Measurements from ENCODE around the gene HP1BP3. TPM values are rescaled to one million over a fixed set of nuclear protein-coding genes. Genes with fewer than 3 reads are reported as not detected.
"Not testable (repeated sequence)": the region's sequence is repeated elsewhere in the genome, so short reads cannot be mapped to it uniquely, and the experiment has no call there.

The HP1BP3 gene
- total RNA-seq, result 100 to 1,000 TPM; 149 to 164 TPM
- long read RNA-seq, donor 1, partial matches to known transcripts, result 2 of 39 reads
- long read RNA-seq, donor 1, other reads (novel, unspliced or antisense), result 37 of 39 reads
- long read RNA-seq, donor 2, partial matches to known transcripts, result 31 of 55 reads
- long read RNA-seq, donor 2, other reads (novel, unspliced or antisense), result 23 of 55 reads

GRCh38 chr1:20787029-20787839, at the start of gene HP1BP3:
HP1BP3 (minus strand) TSS chr1:20787307; CDS start chr1:20780440, 6,867 bp downstream.
- intact Hi-C loops (cut with DNase I), result loop anchor here in 1 of 2 donors (2.0 to 5.0 kb wide), 2 partner anchors 276 to 405 kb away; no protein-coding TSS in a partner anchor
- peak; percentile 92 for DNase-seq (ENCODE audit: low spot score)

DNA sequence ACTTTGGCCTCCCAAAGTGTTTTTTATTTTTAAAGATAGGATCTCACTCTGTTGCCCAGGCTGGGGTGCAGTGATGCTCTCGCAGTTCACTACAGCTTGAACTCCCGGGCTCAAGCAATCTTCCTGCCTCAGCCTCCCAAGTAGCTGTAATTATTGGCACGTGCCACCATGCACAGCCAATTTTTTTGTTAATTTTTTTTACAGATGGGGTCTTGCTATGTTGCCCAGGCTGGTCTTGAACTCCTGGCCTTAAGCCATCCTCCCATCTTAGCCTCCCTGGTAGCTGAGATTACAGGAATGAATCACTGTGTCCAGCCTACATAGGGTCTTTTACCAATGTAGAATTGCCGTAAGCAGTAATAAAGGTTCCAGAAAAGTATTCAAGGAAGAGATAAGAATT, 49.1 kb upstream of the HP1BP3 start:
- no peak for DNase-seq (ENCODE audit: low spot score)
- intact Hi-C loops (cut with DNase I), result loop anchor here in 1 of 2 donors (5.0 kb wide), 1 partner anchor 614 kb away; no protein-coding TSS in a partner anchor

- no peak for DNase-seq (ENCODE audit: low spot score)
- intact Hi-C loops (cut with DNase I), result loop anchor here in 1 of 2 donors (5.0 kb wide), 1 partner anchor 612 kb away; no protein-coding TSS in a partner anchor
Measured at GRCh38 chr1:20834780-20835179, 47.7 kb upstream of the HP1BP3 start.

- no peak for DNase-seq (ENCODE audit: low spot score)
Measured at GRCh38 chr1:20834192-20834591, 47.1 kb upstream of the HP1BP3 start.

DNA sequence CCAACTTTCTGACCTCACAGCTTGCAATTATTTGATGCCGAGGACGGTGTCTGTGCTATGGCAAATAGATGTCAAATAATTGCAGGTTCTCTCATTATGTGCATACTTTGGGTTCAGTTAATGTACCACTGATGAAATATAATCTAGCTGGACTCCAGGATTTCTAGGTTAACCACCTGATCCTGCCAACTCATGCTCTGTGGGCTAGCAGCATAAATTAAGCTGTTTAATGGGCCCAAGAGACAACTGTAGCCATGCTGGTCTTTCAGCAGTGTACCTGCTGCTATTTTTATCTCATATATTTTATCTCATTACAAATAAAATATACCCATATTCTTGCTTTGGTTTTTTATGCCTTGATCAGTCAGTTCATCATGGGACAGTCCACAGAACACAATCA, 43.3 kb upstream of the HP1BP3 start:
- DNase-seq (ENCODE audit: low spot score), result no peak
- intact Hi-C loops (cut with DNase I), result no loop called here

More at GRCh38 chr1:20834192-20834591, 47.1 kb upstream of the HP1BP3 start:
- intact Hi-C loops (cut with DNase I), result no loop called here

- intact Hi-C loops (cut with DNase I), result no loop called here
- DNase-seq (ENCODE audit: low spot score), result no peak
Measured at GRCh38 chr1:20829946-20830345, 42.8 kb upstream of the HP1BP3 start.

DNA sequence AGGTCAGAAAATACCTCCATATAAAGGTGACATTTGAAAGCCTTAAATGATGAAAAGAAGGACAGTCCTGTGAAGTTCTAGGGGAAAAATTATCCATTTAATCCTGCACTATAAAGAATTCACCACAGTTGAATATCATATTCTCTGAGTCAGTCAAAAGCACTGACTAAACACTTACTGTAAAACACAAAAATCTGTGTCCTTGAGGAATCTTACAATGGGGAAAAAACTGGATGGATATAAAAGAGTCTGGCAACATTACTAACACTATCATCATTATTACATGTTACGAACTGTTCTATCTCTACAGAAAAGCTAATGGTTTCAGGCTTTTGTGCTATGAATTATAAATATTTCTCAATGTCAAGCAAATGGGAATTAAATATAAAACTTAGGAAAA, 42.4 kb upstream of the HP1BP3 start:
- intact Hi-C loops (cut with DNase I), result no loop called here
- no peak for DNase-seq (ENCODE audit: low spot score)

DNA sequence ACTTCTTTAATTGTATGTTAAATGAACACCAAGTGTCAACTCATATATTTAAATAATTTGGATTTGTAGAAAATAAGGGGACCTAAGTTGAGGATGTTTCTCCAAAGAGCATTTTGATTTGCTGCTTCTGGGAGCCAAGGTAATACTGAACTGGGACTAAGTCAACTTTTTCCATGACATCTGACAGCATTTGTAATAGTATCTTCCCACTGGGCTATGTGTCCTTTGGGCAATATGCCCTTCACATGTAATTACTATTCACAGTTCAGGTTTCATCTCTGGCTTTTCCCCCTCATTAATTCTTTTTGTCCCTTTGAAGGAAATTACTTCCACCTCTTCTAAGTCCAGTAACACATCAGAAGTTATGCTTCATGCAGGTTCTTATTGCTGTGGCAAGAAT, 36.7 kb upstream of the HP1BP3 start:
- intact Hi-C loops (cut with DNase I), result no loop called here
- no peak for DNase-seq (ENCODE audit: low spot score)

GRCh38 chr1:20821466-20821865, 34.4 kb upstream of the HP1BP3 start:
- intact Hi-C loops (cut with DNase I), result no loop called here
- DNase-seq (ENCODE audit: low spot score), result no peak

- intact Hi-C loops (cut with DNase I), result no loop called here
- DNase-seq (ENCODE audit: low spot score), result no peak
Measured at GRCh38 chr1:20819818-20820217, 32.7 kb upstream of the HP1BP3 start.

GRCh38 chr1:20814534-20814871, 27.4 kb upstream of the HP1BP3 start:
- intact Hi-C loops (cut with DNase I), result no loop called here
- no peak for DNase-seq (ENCODE audit: low spot score)

- intact Hi-C loops (cut with DNase I), result no loop called here
- DNase-seq (ENCODE audit: low spot score), result no peak
Measured at GRCh38 chr1:20811916-20812315, 24.8 kb upstream of the HP1BP3 start.

DNA sequence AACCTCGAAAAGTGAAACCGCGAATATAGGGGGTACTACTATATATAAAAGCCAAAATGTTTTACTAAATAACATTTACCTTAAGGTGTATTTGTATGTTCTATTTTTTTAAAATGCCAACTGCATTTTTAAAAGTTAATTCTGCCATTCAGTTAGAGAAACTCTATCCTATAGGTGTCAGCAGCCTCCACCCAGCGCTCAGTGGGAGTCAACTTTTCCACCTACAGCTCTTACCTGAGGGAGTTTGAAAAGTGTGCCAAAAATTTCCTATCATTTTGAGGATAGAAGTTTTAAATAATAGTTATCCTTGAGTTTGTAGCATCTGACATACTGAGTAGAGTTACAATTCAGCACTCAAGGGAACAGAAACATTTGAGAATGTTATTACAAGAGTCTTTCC, 6.1 kb upstream of the HP1BP3 start:
- intact Hi-C loops (cut with DNase I), result no loop called here

DNA sequence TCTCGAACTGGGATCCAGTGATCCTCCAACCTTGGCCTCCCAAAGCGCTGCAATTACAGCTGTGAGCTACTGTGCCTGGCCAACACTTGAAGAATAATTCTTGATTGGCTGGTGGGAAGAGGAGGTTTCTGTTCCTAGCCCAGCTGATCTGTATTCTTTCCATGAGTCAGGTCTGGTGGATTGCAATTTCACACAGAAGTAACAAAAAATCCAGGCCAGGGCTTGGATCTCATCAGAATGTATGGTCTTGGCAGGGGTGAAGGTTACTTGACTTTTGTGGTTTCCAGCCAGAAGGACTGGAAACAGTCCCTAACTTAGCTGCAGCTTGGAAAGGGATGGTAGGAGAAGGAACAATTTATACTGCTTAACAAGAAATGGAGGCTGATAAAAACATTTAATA, 5.1 kb upstream of the HP1BP3 start:
- intact Hi-C loops (cut with DNase I), result no loop called here

More for the DNA sequence above, 6.1 kb upstream of the HP1BP3 start:
- DNase-seq (ENCODE audit: low spot score), result no peak

DNA sequence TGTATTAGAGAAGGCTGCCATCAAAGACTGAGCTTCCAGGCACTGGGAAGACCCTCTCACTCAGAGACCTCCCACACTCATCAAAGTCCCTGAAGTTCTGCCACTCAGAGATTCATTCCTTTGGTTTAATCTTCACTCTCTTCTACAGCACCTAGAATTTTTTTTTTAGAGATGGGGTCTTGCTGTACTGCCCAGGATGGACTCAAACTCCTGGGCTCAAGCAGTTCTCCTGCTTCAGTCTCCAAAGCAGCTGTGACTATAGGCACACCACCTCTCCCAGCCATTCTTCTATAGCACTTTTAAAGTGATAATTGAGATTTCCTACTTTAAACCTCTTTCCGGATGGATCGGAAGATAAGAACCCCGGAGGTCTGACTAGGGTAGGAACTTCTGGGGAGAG, 3.7 kb upstream of the HP1BP3 start:
- intact Hi-C loops (cut with DNase I), result no loop called here
- no peak for DNase-seq (ENCODE audit: low spot score)

More for the DNA sequence above, 5.1 kb upstream of the HP1BP3 start:
- DNase-seq (ENCODE audit: low spot score), result no peak

- not testable (repeated sequence) for DNase-seq (ENCODE audit: low spot score)
- intact Hi-C loops (cut with DNase I), result loop anchor here in 1 of 2 donors (5.0 kb wide), 1 partner anchor 403 kb away; no protein-coding TSS in a partner anchor
Measured at GRCh38 chr1:20789598-20789997, 2.5 kb upstream of the HP1BP3 start.

DNA sequence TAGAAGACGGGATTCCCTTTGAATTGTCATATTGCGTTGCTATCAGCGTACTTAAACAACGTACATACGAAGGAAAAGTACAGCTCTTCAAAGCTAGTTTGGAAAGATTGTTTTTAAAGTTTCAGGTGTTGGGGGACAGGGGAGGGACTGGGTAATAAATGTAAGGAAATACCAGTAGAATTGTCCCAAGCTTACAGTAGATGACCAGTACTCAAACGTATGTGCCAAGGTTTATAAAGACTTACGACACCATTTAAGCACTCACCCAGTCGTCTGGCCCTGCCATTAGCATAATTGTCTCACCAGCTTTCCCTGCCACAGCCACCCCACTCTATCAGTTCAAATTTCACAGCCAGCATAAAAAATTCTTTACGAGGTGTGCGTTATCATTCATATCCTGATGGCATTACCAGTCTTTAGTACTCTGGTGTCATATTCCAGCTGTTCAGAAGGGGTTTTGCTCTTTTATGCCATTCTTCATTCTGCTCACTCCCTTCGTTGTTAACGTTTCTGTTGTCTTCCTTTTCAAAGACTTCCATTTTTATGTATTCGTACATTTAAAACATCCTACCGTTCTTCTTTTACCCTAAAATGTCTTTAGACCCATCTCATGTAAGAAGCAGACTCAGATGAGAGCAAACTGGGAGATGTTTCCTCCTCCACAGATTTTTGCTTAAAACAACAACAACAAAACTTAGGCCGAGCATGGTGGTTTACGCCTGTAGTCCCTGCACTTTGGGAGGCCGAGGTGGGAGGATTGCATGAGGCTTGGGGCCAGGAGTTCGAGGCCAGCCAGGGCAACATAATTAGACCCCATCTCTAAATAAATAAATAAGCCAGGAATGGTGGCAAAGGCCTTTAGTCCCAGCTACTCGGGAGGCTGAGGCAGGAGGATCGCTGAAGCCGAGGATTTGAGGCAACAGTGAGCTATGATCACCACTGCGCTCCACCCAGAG, 1.0 kb upstream of the HP1BP3 start:
- DNase-seq (ENCODE audit: low spot score), result no peak
- intact Hi-C loops (cut with DNase I), result loop anchor here in 1 of 2 donors (2.0 to 5.0 kb wide), 2 partner anchors 275 to 404 kb away; no protein-coding TSS in a partner anchor

DNA sequence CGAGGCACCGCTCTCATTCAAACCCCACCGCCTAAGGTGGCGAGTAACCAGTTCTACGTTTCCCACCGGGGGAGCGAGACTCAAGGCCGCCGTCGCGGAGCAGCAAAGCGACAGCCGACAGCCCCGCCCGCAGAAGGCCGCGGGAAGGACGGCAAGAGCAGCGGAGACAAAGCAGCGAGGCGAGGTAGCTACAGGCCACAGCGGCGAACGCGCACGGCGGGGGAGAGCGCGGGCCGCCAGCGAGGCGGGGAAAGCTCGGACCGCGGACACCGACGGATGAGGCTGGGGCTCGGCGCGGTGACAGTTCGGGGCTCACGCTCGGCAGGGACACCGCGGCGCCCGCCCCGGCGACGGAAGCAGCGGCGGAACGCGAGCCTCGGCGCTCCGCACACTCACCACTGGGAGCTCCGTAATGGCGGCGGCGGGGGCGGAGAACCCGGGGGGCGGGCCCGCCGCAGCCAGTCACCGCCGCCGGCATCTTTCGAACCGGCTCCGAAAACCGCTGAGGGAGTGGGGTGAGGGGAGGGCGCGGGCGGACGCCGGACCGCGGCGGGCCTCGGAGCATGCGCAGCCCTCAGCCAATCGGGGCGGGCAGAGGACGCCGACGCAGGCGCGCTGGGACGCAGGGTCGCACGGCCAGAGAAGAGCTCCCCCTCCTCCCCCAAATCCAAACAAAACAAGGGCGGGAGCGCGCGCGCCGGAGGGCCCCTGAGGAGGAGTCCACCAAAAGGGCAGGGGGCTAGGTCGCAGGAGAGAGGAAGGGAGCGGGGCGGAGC, 666 bp downstream of the HP1BP3 start:
- intact Hi-C loops (cut with DNase I), result loop anchor here in 1 of 2 donors (2.0 to 5.0 kb wide), 2 partner anchors 276 to 406 kb away; no protein-coding TSS in a partner anchor

DNA sequence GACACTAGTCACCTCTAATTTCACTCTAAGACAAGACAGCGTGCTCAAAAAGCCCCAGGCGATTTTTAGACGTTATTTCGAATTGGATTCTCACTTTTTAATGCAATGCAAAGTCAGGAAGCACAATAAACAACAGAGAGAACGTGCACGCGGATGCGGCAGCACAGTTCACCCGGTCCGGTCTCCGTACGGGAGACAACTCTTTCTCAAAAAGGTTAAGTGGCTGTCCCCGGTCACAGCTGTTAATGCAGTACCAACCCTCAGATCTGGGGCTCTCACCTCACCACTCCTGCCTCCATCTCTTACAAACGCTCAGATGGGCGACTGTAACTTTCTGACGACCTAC, 1.2 kb downstream of the HP1BP3 start:
- DNase-seq (ENCODE audit: low spot score), result no peak
- intact Hi-C loops (cut with DNase I), result loop anchor here in 1 of 2 donors (2.0 to 5.0 kb wide), 2 partner anchors 277 to 406 kb away; no protein-coding TSS in a partner anchor

More for the DNA sequence above, 666 bp downstream of the HP1BP3 start:
- peak; percentile 98 for DNase-seq (ENCODE audit: low spot score)

All from posterior vena cava (tissue), 2 donors.